ENCODE results near the gene COA6.

- TF ChIP-seq POLR2A (IDR thresholded peaks at IDR 0.05) (no peak), CTCF (IDR thresholded peaks at IDR 0.05) (no peak), EP300 (IDR thresholded peaks at IDR 0.05) (no peak)
Measured at GRCh38 chr1:234345237-234345636, 28.0 kb upstream of the COA6 start.

Measured in stomach (tissue), 4 donors.